SK-N-SH (cell line): ENCODE results near the gene UGCG.

Source experiments
- CTCF ChIP-seq: fragments of 200-600 bp; sonication (generic); IDR thresholded peaks from 2 replicates; pipeline ENCODE4 v1.6.1; 2017; ENCODE audit warnings: antibody characterized with exemption, mild to moderate bottlenecking, moderate library complexity
- EP300 ChIP-seq, 2 experiments: IDR thresholded peaks; 2 replicates each; pipeline versions ENCODE4 v1.4.0 to v1.6.1; 2012; ENCODE audit warnings: borderline replicate concordance in 1 of 2, low read depth in 1 of 2, low read length in 1 of 2
- GATA2 ChIP-seq: sonication (generic); formaldehyde crosslinking; IDR thresholded peaks from 2 replicates; pipeline ENCODE4 v1.5.0; 2020; ENCODE audit warnings: mild to moderate bottlenecking, missing genetic modification reagents
- RFX5 ChIP-seq: IDR thresholded peaks from 2 replicates; pipeline ENCODE4 v1.6.1; 2012; ENCODE audit warnings: mild to moderate bottlenecking, improper control_type of control experiment, low read length
- RXRA ChIP-seq: IDR thresholded peaks from 2 replicates; pipeline ENCODE4 v1.4.0; 2012; ENCODE audit warnings: low read depth, mild to moderate bottlenecking, borderline replicate concordance
- SIN3A ChIP-seq: IDR thresholded peaks from 2 replicates; pipeline ENCODE4 v1.6.1; 2012; ENCODE audit warnings: low read depth, mild to moderate bottlenecking, low read length, moderate library complexity, borderline replicate concordance
- TAF1 ChIP-seq: IDR thresholded peaks from 2 replicates; pipeline ENCODE4 v1.6.1; 2012; ENCODE audit warnings: low read depth, mild to moderate bottlenecking, low read length, moderate library complexity, borderline replicate concordance
- TCF12 ChIP-seq: IDR thresholded peaks from 2 replicates; pipeline ENCODE4 v1.4.0; 2012
- YY1 ChIP-seq: IDR thresholded peaks from 2 replicates; pipeline ENCODE4 v1.4.0; 2012; ENCODE audit warnings: low read depth, mild to moderate bottlenecking
- ZBTB33 ChIP-seq: IDR thresholded peaks from 2 replicates; pipeline ENCODE4 v1.4.0; 2012; ENCODE audit warnings: low read depth, borderline replicate concordance

- TF ChIP-seq CTCF (no peak), ZBTB33 (no peak), RFX5 (no peak), GATA2 (CRISPR knock-in tag) (no peak), YY1 (no peak), TAF1 (no peak), EP300 (IDR thresholded peaks at IDR 0.05; ENCODE audit: borderline replicate concordance in 1 of 2, low read depth in 1 of 2, low read length in 1 of 2) (no peak), RXRA (no peak), TCF12 (no peak), SIN3A (no peak)
Observed at GRCh38 chr9:111854799-111855198, 41.8 kb upstream of the UGCG start.
